Natural killer cell (primary cell): ENCODE results near the gene PAXIP1. TPM values are rescaled to one million over a fixed set of nuclear protein-coding genes. Genes with fewer than 3 reads are reported as not detected.

Source experiments
- ATAC-seq, 3 donors: fragments of 150-1000 bp in 2 of 3; fragments of 200-7000 bp in 1 of 3; cut with Tn5 transposase; 1 replicate in 1 of 3; 2 replicates in 2 of 3; pipeline ENCODE4 v1.10.0; 2021; ENCODE audit warnings: mild to moderate bottlenecking in 2 of 3, moderate library complexity in 2 of 3
- DNase-seq, 2 donors: peaks; one replicate each; pipeline versions ENCODE4 v3.0.0 to v3.0.0-alpha.2; 2013 to 2021; ENCODE audit warnings: mixed read lengths in 1 of 2
- H3K27ac ChIP-seq: one replicate; pipeline ENCODE4 v1.5.1; 2013; ENCODE audit warnings: mild to moderate bottlenecking, low read length
- H3K27me3 ChIP-seq: one replicate; pipeline ENCODE4 v1.6.1; 2013; ENCODE audit warnings: low read length; ENCODE audit not compliant: control insufficient read depth, insufficient read depth
- H3K36me3 ChIP-seq: one replicate; pipeline ENCODE4 v1.6.1; 2013; ENCODE audit warnings: low read length; ENCODE audit not compliant: control insufficient read depth, insufficient read depth
- H3K4me1 ChIP-seq: one replicate; pipeline ENCODE4 v1.6.1; 2013; ENCODE audit warnings: low read length; ENCODE audit not compliant: control insufficient read depth, insufficient read depth
- H3K4me3 ChIP-seq: one replicate; pipeline ENCODE4 v1.5.1; 2013; ENCODE audit warnings: low read length
- H3K9me3 ChIP-seq: one replicate; pipeline ENCODE4 v1.6.1; 2013; ENCODE audit warnings: low read length; ENCODE audit not compliant: control insufficient read depth, insufficient read depth
- H3K27ac Mint-ChIP-seq, 2 donors: one replicate each; pipeline ENCODE4 v1.8.0; 2022; ENCODE audit warnings: mild to moderate bottlenecking in 2 of 2, mixed read lengths in 2 of 2, moderate library complexity in 1 of 2
- H3K27me3 Mint-ChIP-seq, 2 donors: one replicate each; pipeline ENCODE4 v1.8.0; 2022; ENCODE audit warnings: low read depth in 2 of 2, mixed read lengths in 2 of 2
- H3K36me3 Mint-ChIP-seq: one replicate; pipeline ENCODE4 v1.8.0; 2022; ENCODE audit warnings: mixed read lengths
- H3K4me1 Mint-ChIP-seq, 2 donors: one replicate each; pipeline ENCODE4 v1.8.0; 2022; ENCODE audit warnings: mixed read lengths in 2 of 2
- H3K4me3 Mint-ChIP-seq: one replicate; pipeline ENCODE4 v1.8.0; 2022; ENCODE audit warnings: mild to moderate bottlenecking, moderate library complexity, mixed read lengths
- H3K9me3 Mint-ChIP-seq, 2 donors: one replicate each; pipeline ENCODE4 v1.8.0; 2022; ENCODE audit warnings: mixed read lengths in 2 of 2
- WGBS: methylation state at CpG from one replicate; pipeline ENCODE4 v1.1.7; 2013; ENCODE audit warnings: missing lambda C conversion rate; ENCODE audit not compliant: insufficient coverage; 5-methylcytosine and 5-hydroxymethylcytosine counted together
- intact Hi-C: fragments of 100-400 bp; cut with micrococcal nuclease; formaldehyde crosslinking; loops from one replicate; pipeline ENCODE4 v1.14.2; 2022
- total RNA-seq, 4 donors: library from RNA; stranded (reverse); fragments of 120-200 nt in 1 of 4; gene quantifications; one replicate each; pipeline versions ENCODE4 v1.2.3 to v1.2.4, GENCODE V29; 2013 to 2022
- TF ChIP-seq, protein P1 (sequence below): fragments of 200-600 bp; IDR thresholded peaks from one replicate; pipeline ENCODE4 v1.8.0; 2022; ENCODE audit warnings: antibody characterized with exemption

The PAXIP1 gene
- total RNA-seq, 3 donors from 2014 or later (not counting 1 experiment from before 2014, with no cell fraction given) = 8.7 to 13.8 (median 11.2) TPM

DNA sequence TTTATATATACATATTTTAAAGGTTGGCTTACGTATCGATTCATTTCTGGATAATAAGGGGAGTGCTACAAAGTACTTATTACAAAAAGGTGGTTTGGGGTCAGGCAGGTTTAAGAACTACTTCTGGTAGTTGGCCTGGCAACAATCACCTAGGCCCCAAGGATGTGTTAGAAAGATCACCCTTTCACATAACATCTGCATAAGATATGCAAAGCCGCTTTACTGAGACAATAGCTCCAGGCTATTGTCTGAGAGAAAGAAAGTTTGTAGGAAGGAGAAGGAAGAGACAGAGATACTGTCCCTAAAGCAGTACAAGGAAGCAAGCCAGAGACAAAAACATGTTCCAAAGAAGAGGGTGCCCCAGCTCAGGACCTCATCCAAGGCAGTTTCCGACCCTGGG, 6.2 kb downstream of the PAXIP1 start:
- Mint-ChIP-seq H3K36me3 (no peaks in the 10 kb centered on the region), H3K27ac (no peak overlapping the region), H3K27me3 (no peaks in the 10 kb centered on the region), H3K4me3 (no peak overlapping the region), H3K9me3 (no peaks in the 10 kb centered on the region), H3K4me1 (peaks cover 8 to 10% of the 10 kb centered on the region in 2 donors)
- ATAC-seq = no peak
- whole genome bisulfite sequencing = 98% methylated on average over 2 of the region's 4 CpGs
- no peak overlapping the region for H3K27ac ChIP-seq
- H3K36me3 ChIP-seq = peaks cover 27% of the 10 kb centered on the region
- TF ChIP-seq, protein P1, sequence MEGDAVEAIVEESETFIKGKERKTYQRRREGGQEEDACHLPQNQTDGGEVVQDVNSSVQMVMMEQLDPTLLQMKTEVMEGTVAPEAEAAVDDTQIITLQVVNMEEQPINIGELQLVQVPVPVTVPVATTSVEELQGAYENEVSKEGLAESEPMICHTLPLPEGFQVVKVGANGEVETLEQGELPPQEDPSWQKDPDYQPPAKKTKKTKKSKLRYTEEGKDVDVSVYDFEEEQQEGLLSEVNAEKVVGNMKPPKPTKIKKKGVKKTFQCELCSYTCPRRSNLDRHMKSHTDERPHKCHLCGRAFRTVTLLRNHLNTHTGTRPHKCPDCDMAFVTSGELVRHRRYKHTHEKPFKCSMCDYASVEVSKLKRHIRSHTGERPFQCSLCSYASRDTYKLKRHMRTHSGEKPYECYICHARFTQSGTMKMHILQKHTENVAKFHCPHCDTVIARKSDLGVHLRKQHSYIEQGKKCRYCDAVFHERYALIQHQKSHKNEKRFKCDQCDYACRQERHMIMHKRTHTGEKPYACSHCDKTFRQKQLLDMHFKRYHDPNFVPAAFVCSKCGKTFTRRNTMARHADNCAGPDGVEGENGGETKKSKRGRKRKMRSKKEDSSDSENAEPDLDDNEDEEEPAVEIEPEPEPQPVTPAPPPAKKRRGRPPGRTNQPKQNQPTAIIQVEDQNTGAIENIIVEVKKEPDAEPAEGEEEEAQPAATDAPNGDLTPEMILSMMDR = no peak
- intact Hi-C loops = no loop called here
- DNase-seq = no peak
- H3K9me3 ChIP-seq = no peaks in the 10 kb centered on the region
- H3K4me1 ChIP-seq = peaks cover 2% of the 10 kb centered on the region
- no peak overlapping the region for H3K4me3 ChIP-seq
- H3K27me3 ChIP-seq = no peaks in the 10 kb centered on the region

DNA sequence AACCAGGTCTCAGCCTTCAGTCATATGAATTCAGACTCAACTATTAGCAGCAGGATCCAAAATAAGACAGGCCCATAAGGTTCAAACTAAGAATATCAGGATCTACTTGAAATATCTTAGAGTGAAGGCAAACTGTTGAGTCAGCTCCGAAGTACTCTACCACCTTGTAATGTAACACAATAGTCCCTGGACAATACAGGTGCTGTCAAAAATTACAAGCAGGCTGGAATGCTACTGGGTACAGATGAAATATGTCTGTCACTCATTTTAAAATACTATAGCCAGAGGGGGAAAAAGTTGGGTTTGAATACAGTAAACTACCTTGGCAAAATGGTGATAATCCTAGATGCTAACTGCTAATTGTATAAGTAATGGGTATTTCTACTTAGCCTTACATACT, 6.8 kb downstream of the PAXIP1 start:
- peaks cover 6 to 7% of the 10 kb centered on the region in 2 donors for H3K4me1 Mint-ChIP-seq
- Histone ChIP-seq H3K9me3 (no peaks in the 10 kb centered on the region), H3K4me3 (no peak overlapping the region), H3K4me1 (no peaks in the 10 kb centered on the region), H3K27ac (no peak overlapping the region), H3K27me3 (no peaks in the 10 kb centered on the region), H3K36me3 (peaks cover 28% of the 10 kb centered on the region)
- H3K27me3 Mint-ChIP-seq = no peaks in the 10 kb centered on the region
- ATAC-seq (no peak), DNase-seq (no peak)
- TF ChIP-seq, protein P1 = no peak
- intact Hi-C loops = no loop called here
- no peaks in the 10 kb centered on the region for H3K36me3 Mint-ChIP-seq
- no peaks in the 10 kb centered on the region for H3K9me3 Mint-ChIP-seq
- no peak overlapping the region for H3K27ac Mint-ChIP-seq
- H3K4me3 Mint-ChIP-seq = no peak overlapping the region
- 100% methylated on average over 1 of the region's 1 CpG for WGBS

DNA sequence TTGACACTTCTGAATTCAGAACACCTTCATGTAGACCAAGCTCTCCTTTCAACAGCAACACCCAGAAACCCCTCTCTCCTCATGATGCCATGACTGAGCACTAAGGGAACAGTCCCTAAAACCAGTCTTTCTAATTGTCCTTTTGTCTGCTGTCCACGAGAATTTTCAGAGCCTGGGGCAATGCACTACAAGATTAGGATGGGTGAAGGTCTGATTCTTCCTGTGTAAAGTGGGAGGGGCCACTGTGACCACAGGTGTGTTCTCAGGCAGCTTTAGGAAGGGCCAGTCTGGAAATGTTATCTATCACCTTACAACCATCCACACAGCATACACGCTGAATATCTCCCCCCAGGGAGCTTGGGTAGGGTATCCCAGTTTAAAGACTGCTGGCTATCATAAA, 7.9 kb downstream of the PAXIP1 start:
- TF ChIP-seq, protein P1 = no peak
- intact Hi-C loops = no loop called here
- H3K4me1 Mint-ChIP-seq = peaks cover 6 to 7% of the 10 kb centered on the region in 2 donors
- H3K36me3 Mint-ChIP-seq = no peaks in the 10 kb centered on the region
- H3K9me3 ChIP-seq = no peaks in the 10 kb centered on the region
- DNase-seq = no peak
- H3K4me3 Mint-ChIP-seq = no peak overlapping the region
- no peak overlapping the region for H3K27ac Mint-ChIP-seq
- ATAC-seq = no peak
- no peak overlapping the region for H3K27ac ChIP-seq
- H3K27me3 Mint-ChIP-seq = no peaks in the 10 kb centered on the region
- H3K4me1 ChIP-seq = no peaks in the 10 kb centered on the region
- no peak overlapping the region for H3K4me3 ChIP-seq
- 85% methylated on average over 2 of the region's 2 CpGs for WGBS
- no peaks in the 10 kb centered on the region for H3K9me3 Mint-ChIP-seq
- peaks cover 28% of the 10 kb centered on the region for H3K36me3 ChIP-seq
- no peaks in the 10 kb centered on the region for H3K27me3 ChIP-seq

DNA sequence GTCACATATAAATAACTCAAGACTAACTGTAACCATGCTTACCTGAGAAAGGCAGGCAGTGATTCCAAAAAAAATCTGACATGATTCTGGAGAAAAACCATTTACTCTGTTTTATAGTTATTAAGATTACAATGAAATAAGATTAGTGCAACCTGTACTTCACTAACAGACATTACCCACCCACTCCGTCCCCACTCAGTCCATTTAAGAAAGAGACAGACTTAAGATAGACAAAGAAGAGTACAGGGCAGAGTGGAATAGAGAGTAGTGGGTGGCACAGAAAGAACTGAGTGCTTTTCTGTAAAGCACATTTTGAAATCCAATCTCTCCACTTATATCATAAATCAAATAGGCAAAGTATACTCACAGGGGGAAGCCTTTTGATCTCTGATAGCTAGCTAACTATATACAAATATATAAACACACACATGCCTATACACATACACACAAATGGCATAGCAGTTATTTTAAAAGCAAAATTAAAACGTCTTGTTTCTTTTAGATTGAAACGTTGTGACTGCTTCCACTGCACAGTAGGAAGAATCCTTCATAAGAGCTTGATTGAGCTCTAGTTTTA, 11.9 kb downstream of the PAXIP1 start:
- Histone ChIP-seq H3K27me3 (no peaks in the 10 kb centered on the region), H3K36me3 (peaks cover 14% of the 10 kb centered on the region), H3K4me3 (no peak overlapping the region), H3K27ac (no peak overlapping the region), H3K9me3 (no peaks in the 10 kb centered on the region), H3K4me1 (no peaks in the 10 kb centered on the region)
- Mint-ChIP-seq H3K27ac (no peak overlapping the region), H3K4me3 (no peak overlapping the region), H3K4me1 (peaks cover 6 to 7% of the 10 kb centered on the region in 2 donors), H3K36me3 (no peaks in the 10 kb centered on the region), H3K27me3 (no peaks in the 10 kb centered on the region), H3K9me3 (no peaks in the 10 kb centered on the region)
- ATAC-seq (no peak), DNase-seq (no peak)
- intact Hi-C loops = no loop called here
- TF ChIP-seq, protein P1 = no peak
- WGBS = 94% methylated on average over 2 of the region's 3 CpGs
